Pancreas (tissue), 10 donors: ENCODE data around the gene PCP2. TPM values are rescaled to one million over a fixed set of nuclear protein-coding genes. Genes with fewer than 3 reads are reported as not detected.

ENCODE experiments used
- ATAC-seq, 4 donors: fragments of 200-7000 bp; cut with Tn5 transposase; one replicate each; pipeline versions ENCODE4 v1.8.0 to v1.9.1; 2020; ENCODE audit warnings: mild to moderate bottlenecking in 4 of 4, moderate library complexity in 4 of 4
- DNase-seq, 6 donors: peaks; one replicate each; pipeline ENCODE4 v3.0.0-alpha.2; 2020
- FAIRE-seq: peaks from 2 replicates; lab custom pipeline; 2012; peaks lifted over from hg19 to GRCh38; lab: Jason Lieb, UNC
- H3K27ac ChIP-seq, 4 donors: fragments of 200-600 bp; sonication (generic); 1 replicate in 3 of 4; 2 replicates in 1 of 4; pipeline versions ENCODE4 v1.5.0 to v1.8.0; 2020
- H3K27me3 ChIP-seq, 4 donors: fragments of 200-600 bp; one replicate each; pipeline ENCODE4 v1.8.0; 2021
- H3K36me3 ChIP-seq, 3 donors: fragments of 200-600 bp; sonication (generic) in 1 of 3; one replicate each; pipeline versions ENCODE4 v1.5.0 to v1.8.0; 2020 to 2021
- H3K4me1 ChIP-seq, 3 donors: fragments of 200-600 bp; one replicate each; pipeline ENCODE4 v1.8.0; 2021
- H3K4me3 ChIP-seq, 4 donors: fragments of 200-600 bp; sonication (generic) in 2 of 4; one replicate each; pipeline versions ENCODE4 v1.5.0 to v1.8.0; 2020 to 2021
- H3K9me3 ChIP-seq, 4 donors: fragments of 200-600 bp; one replicate each; pipeline ENCODE4 v1.8.0; 2021
- CTCF ChIP-seq, 4 donors: fragments of 200-600 bp; sonication (generic) in 3 of 4; IDR thresholded peaks; one replicate each; pipeline versions ENCODE4 v1.5.0 to v1.8.0; 2021; ENCODE audit warnings: antibody characterized with exemption in 4 of 4
- WGBS, 2 donors: extraction: QIAGEN DNeasy Blood & Tissue Kit; methylation state at CpG; one replicate each; pipeline ENCODE4 v1.1.7; 2013; 5-methylcytosine and 5-hydroxymethylcytosine counted together
- intact Hi-C, 3 donors: fragments of 100-400 bp; cut with DNase I; formaldehyde crosslinking; loops; one replicate each; pipeline versions ENCODE4 v1.11.1 to v1.14.2; 2022
- polyA plus RNA-seq, 2 donors: library from polyadenylated mRNA; stranded (reverse); fragments of 200-250 nt; gene quantifications; one replicate each; pipeline ENCODE4 v1.2.3, GENCODE V29; 2013
- total RNA-seq, 6 donors: library from RNA; stranded (reverse); fragmentation: NEBNext Ultra II Directional in 4 of 6; extraction: Animal tissue kit (Norgen Biotek cat#: 25700) in 4 of 6; gene quantifications; one replicate each; pipeline versions ENCODE4 v1.2.1 to v1.2.4, GENCODE V29; 2021 to 2023
- donor health status: healthy with polysubstance abuse.
- donor health status: DM: no; HTN: no; CAD: no; lungs with moderate emphysema.
- donor health status: DM: no; HTN: no; CAD: no.
- donor health status: control.
- donor health status: control.
- donor health status: Bipolar disorder and iron deficiency.
- donor health status: DM: yes; HTN: yes; CAD: no.
- donor health status: DM: no; HTN: no; CAD: no.
- donor health status: DM: no; HTN: no; CAD: no.
- donor health status: DM: yes; HTN: yes; CAD: no.

The PCP2 gene
- total and polyA plus RNA-seq, 8 donors, result 1.1 to 35.6 (median 2.2) TPM

- H3K27me3 ChIP-seq, result no peaks in the 10 kb centered on the region
- no peaks in the 10 kb centered on the region for H3K9me3 ChIP-seq
- H3K36me3 ChIP-seq, result peaks cover 0 to 42% (median 24%) of the 10 kb centered on the region in 3 donors
- 92 to 94% methylated on average over 17 of the region's 17 CpGs for WGBS, 2 donors
- no peak for FAIRE-seq
- peaks cover 12 to 16% (median 14%) of the 10 kb centered on the region in 3 donors for H3K4me1 ChIP-seq
- DNase-seq, result peak in 1 of 6 donors; percentile 70
- TF ChIP-seq CTCF (IDR thresholded peaks at IDR 0.05), result no peak
- no peak overlapping the region for H3K4me3 ChIP-seq
- no peak for ATAC-seq
- no peak overlapping the region for H3K27ac ChIP-seq
- intact Hi-C loops, result no loop called here
These were observed 8.7 kb downstream of the PCP2 start for GRCh38 chr19:7624810-7625209.

GRCh38 chr19:7623725-7624603 is 9.6 kb downstream of the PCP2 start:
- Histone ChIP-seq H3K36me3 (peaks cover 0 to 42% (median 24%) of the 10 kb centered on the region in 3 donors), H3K27me3 (no peaks in the 10 kb centered on the region), H3K9me3 (no peaks in the 10 kb centered on the region), H3K27ac (no peak overlapping the region), H3K4me1 (peaks cover 17 to 22% (median 20%) of the 10 kb centered on the region in 3 donors), H3K4me3 (no peak overlapping the region)
- no peak for ATAC-seq
- no peak for TF ChIP-seq CTCF (IDR thresholded peaks at IDR 0.05)
- no peak for FAIRE-seq
- intact Hi-C loops, result no loop called here
- peak in 1 of 6 donors; percentile 80 for DNase-seq
- 91 to 92% methylated on average over 39 of the region's 39 CpGs for WGBS, 2 donors

GRCh38 chr19:7622933-7623685 is 10.4 kb downstream of the PCP2 start:
- H3K27me3 ChIP-seq, result no peaks in the 10 kb centered on the region
- no peak overlapping the region for H3K27ac ChIP-seq
- peaks cover 0 to 42% (median 24%) of the 10 kb centered on the region in 3 donors for H3K36me3 ChIP-seq
- 80 to 84% methylated on average over 16 of the region's 16 CpGs for WGBS, 2 donors
- no peak overlapping the region for H3K4me3 ChIP-seq
- DNase-seq, result peak in 2 of 6 donors; percentile 52 to 71
- peaks cover 20 to 23% (median 23%) of the 10 kb centered on the region in 3 donors for H3K4me1 ChIP-seq
- TF ChIP-seq CTCF (IDR thresholded peaks at IDR 0.05), result no peak
- no peak for ATAC-seq
- no peaks in the 10 kb centered on the region for H3K9me3 ChIP-seq
- FAIRE-seq, result no peak
- intact Hi-C loops, result no loop called here

GRCh38 chr19:7620442-7621412 is 12.8 kb downstream of the PCP2 start:
- DNase-seq (peak in 3 of 6 donors; percentile 46 to 85 (median 64)), ATAC-seq (no peak), FAIRE-seq (no peak)
- no peaks in the 10 kb centered on the region for H3K9me3 ChIP-seq
- H3K27me3 ChIP-seq, result no peaks in the 10 kb centered on the region
- peaks cover 24 to 28% (median 26%) of the 10 kb centered on the region in 3 donors for H3K4me1 ChIP-seq
- TF ChIP-seq CTCF (IDR thresholded peaks at IDR 0.05), result no peak
- H3K36me3 ChIP-seq, result peaks cover 0 to 47% (median 35%) of the 10 kb centered on the region in 3 donors
- WGBS, 2 donors, result 93% methylated on average over 55 to 57 of the region's 57 CpGs
- peak overlapping the region; percentile 99 to 100 (median 99) for H3K27ac ChIP-seq
- H3K4me3 ChIP-seq, result no peak overlapping the region
- intact Hi-C loops, result no loop called here
